HG03354 (cell line): Measurements from ENCODE around the gene ATP5PD.
A peak's percentile ranks its signal among the peaks of the same experiment; 100 is the strongest.
"Not testable (repeated sequence)": the region's sequence is repeated elsewhere in the genome, so short reads cannot be mapped to it uniquely, and the experiment has no call there.

Experiments
- ATAC-seq: cut with Tn5 transposase; IDR thresholded peaks from one replicate; pipeline ENCODE4 v1.9.1; 2021; ENCODE audit warnings: mild to moderate bottlenecking; ENCODE audit not compliant: unreplicated experiment, poor library complexity, severe bottlenecking

The ATP5PD gene

DNA sequence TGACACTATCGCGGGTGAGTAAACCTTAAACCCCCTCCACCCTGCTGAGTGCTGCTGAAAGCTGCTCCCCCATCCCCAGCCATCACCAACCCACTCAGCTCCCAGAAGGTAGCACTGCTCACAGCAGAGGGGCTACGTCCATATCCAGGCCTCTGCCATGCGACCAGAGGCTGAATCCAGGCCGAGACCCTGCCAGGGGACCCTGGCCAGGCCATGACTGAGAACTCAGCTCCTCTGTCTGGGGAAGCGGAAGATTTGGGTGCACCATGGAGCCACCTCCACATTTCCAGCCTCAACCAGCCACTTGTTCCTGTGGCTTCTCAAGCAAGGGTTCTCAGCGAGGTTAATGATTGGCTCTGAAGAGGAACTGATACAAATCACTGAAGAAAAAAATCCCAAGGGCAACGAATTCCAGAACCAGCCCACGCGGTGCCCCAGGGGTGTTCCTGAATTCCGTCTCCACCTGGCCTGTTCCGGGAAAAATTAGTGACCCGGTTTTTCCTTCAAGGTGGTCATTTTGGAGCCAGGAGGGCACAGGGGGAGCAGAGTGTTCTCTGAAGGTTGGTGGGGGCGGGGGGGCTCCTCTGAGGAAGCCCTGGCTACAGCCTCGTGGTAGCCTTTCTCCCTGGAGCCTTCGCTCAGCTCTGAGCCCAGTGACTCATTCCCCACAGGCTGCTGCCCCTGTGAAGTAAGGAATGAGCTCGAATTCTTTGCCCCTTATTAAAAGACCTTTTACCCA, 31.7 kb upstream of the ATP5PD start:
- peak; percentile 60 for ATAC-seq

- peak; percentile 33 for ATAC-seq
Observed at GRCh38 chr17:75077496-75078283, 30.9 kb upstream of the ATP5PD start.

- ATAC-seq, result no peak
Observed at GRCh38 chr17:75077072-75077495, 30.3 kb upstream of the ATP5PD start.

- no peak for ATAC-seq
Observed at GRCh38 chr17:75075597-75076336, 29.0 kb upstream of the ATP5PD start.

DNA sequence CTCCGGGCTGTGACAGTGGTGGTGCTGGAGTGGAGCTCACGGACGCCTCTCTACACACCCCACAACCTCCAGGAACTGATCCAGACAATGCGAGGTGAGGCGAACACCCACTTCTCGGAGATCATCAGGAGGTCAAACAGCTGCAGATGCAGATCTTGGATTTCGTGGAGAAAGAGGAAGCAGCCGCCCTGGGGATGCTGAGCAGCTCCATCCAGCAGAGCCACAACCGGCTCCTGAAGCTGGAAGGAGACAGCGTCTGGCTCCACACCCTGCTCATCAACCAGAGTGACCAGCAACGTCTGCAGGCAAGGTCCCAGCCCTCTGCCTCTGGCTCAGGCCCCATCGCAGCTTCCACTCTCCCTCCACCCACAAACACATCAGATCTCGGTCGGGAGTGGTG, 27.8 kb upstream of the ATP5PD start:
- ATAC-seq, result no peak

GRCh38 chr17:75073618-75074047, 26.9 kb upstream of the ATP5PD start:
- ATAC-seq, result no peak

DNA sequence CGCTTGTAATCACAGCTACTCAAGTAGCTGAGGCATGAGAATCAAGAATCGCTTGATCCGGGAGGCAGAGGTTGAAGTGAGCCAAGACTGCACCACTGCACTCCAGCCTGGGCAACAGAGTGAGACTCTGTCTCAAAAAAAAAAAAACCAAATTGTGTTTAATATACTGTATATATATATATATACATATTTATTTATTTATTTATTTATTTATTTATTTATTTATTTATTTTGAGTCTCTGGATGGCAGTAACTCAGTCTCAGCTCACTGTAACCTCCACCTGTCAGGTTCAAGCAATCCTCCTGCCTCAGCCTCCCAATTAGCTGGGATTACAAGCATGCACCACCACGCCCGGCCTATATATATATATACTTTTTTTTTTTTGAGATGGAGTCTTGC, 26.1 kb upstream of the ATP5PD start:
- ATAC-seq, result not testable (repeated sequence)

DNA sequence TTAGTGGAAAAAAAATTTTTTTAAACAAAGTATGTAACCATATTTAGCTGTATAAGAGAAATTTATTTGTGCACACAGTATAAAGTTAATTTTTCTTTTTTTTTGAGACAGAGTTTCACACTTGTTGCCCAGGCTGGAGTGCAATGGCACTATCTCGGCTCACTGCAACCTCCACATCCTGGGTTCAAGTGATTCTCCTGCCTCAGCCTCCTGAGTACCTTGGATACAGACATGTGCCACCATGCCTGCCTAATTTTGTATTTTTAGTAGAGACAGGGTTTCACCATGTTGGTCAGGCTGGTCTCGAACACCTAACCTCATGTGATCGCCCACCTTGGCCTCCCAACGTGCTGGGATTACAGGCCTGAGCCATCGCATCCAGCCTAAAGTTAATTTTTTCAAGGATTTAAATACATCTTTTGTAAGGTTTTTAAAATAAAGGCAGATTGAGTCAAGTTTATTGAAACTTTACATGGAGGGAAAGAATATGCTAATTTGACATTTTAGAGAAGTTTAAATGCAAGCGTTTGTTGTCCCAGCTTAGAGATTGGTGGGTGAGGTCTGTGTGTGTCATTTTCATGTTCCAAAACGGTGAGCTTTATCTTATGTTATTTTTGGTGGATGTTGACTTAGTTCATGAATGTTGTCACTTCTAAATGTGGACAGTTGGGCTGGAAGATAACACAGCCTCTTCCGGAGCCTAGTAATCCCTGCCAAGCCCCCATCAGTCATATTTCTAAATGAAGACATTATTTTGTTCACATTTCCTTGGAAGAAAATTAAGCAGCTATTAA, 24.9 kb upstream of the ATP5PD start:
- not testable (repeated sequence) for ATAC-seq

DNA sequence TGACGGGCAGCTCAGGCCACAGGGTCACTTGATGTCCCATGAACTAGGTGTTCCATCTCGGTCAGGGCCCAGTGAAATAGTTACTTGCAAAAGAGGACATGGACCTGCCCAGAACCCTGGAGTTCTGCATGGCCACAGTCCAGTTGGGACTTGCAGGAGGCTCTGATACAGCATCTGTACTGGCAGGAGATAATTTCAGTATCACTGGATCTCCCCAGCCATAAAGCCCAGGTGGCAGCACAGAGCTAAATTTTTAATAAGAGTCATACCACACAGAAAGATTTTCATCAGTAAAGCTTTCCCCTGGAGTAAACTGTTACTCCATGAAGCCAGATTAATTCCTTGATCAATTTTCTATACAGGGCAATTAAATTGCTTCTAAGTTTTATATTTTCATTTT, 23.0 kb upstream of the ATP5PD start:
- no peak for ATAC-seq

- ATAC-seq, result no peak
Observed at GRCh38 chr17:75068750-75069149, 22.0 kb upstream of the ATP5PD start.

DNA sequence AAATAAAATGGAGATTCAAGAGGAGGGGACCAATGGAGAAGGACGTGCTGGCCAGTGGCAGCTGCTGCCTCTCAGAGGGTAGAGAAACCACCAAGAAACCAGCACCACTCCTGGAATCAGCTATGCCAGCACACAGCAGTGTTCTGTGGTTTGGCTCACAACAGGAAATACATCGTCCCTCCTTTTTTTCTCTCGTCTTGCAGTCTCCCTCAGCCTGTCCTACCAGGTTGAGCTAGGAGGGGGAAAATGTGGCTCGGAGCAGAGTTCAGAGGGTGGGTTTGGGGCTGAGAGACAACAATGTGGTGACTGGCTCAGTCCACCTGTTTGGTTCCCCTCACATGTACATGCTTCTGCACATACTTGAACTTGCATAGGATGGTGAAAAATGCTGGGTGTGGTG, 21.1 kb upstream of the ATP5PD start:
- no peak for ATAC-seq

GRCh38 chr17:75065562-75066151, 18.9 kb upstream of the ATP5PD start:
- ATAC-seq, result no peak

DNA sequence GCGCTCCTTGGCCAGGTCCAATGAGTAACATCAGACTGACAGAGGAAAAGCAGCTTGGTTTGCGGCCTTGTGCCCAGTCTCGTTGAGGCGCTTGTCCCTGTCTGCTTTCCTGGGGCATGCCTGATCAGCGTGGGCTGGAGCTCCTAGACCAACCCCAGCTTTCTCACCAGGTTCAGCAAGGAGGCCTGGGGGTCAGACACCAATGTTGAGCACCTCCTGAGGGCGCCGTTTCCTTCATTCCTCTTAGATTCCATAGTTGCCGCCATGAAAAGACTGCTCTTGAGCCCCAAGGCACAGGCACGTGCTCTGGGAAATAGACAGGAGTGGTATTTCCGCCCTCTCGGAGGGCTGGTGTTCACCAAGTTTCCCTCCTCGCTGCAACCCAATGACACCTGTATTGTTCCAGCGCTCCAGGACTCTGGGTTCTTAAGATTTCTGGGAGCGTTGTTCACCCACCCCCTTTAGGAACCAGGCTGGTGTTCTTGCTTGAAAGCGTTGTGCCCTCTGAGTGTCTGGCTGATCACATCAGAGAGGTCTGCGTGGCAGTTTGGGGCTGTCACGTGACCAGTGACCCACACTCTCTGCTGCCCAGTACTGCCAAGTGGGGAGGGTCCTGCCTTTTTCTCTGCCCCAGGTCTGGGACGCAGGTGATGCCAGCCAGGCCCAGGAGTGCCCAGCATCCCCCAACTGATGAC, 18.2 kb upstream of the ATP5PD start:
- ATAC-seq, result no peak

- no peak for ATAC-seq
Observed at GRCh38 chr17:75064460-75064859, 17.7 kb upstream of the ATP5PD start.

DNA sequence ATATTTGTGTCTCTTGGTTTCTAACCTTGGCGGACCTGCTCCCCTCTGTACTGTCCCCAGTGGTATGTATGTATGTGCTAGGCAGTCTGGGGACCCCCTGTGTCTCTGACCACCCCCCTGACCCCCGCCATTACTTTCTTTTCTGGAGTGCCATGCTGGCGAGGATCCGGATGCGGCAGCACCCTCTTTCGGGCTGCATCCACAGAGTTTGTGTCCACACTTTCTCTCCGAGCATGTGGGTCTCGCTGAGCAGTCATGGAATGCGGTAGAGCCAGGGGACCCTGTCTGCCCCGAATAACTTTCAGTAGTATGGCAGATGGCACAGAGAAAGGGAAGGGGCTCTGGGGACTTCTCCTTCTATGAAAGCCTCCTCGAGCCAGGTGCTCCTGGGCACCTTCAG, 17.3 kb upstream of the ATP5PD start:
- no peak for ATAC-seq

DNA sequence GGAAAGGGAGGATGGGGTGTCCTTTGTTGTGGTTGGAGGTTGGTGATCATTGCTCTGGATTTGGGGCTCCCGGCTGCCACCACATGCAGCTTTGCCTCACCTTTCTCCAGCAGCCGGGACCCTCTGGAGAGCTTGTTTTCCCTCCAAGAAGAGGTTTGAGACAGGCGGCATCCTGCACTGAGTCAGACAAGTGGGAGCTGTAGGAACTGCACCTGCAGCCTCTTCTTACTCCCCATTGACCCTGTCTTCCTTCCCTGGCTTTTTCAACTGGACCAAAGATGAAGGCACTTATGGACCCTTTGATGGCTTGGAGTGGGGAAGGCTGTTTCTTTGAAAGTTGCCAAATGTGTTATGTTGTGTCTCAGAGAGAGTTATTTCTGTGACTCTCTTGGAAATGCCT, 16.9 kb upstream of the ATP5PD start:
- ATAC-seq, result no peak

GRCh38 chr17:75063201-75063600, 16.4 kb upstream of the ATP5PD start:
- no peak for ATAC-seq

GRCh38 chr17:75061618-75062017, 14.8 kb upstream of the ATP5PD start:
- no peak for ATAC-seq

GRCh38 chr17:75061055-75061438, 14.3 kb upstream of the ATP5PD start:
- no peak for ATAC-seq
